A673 (cell line): ENCODE measurements around the gene TNC. TPM values are rescaled to one million over a fixed set of nuclear protein-coding genes. Genes with fewer than 3 reads are reported as not detected.
"Not testable (repeated sequence)": the region's sequence is repeated elsewhere in the genome, so short reads cannot be mapped to it uniquely, and the experiment has no call there.

ENCODE experiments used
- BruUV-seq: library from RNA; stranded (reverse); fragments of 400-500 nt; replicated peaks from 2 replicates; lab custom pipeline; 2021; lab: Mats Ljungman, UMichigan
- CTCF ChIA-PET: fragments of 300-600 bp; sonication (Branson Sonifier 250); formaldehyde crosslinking; loops from one replicate; lab custom pipeline; 2022; ENCODE audit warnings: antibody characterized with exemption; lab: Charles Lee
- POLR2A ChIA-PET: fragments of 300-600 bp; sonication (Branson Sonifier 250); formaldehyde crosslinking; loops from one replicate; lab custom pipeline; 2022; ENCODE audit warnings: antibody characterized with exemption; ENCODE audit not compliant: low non-redundant PET; lab: Charles Lee
- DNase-seq: peaks from one replicate; pipeline ENCODE4 v3.0.0-alpha.2; 2015; ENCODE audit warnings: low spot score
- H3K27ac ChIP-seq: fragments of 200-600 bp; sonication (generic); 2 replicates; pipeline ENCODE4 v1.5.1; 2016; ENCODE audit warnings: mixed run types, low read depth, mild to moderate bottlenecking, mixed read lengths, antibody characterized with exemption, low read length; ENCODE audit not compliant: poor library complexity, severe bottlenecking
- H3K27me3 ChIP-seq: fragments of 200-600 bp; sonication (generic); replicated peaks from 2 replicates; pipeline ENCODE4 v1.6.1; 2017; ENCODE audit warnings: mixed run types, low read depth, mild to moderate bottlenecking, mixed read lengths, antibody characterized with exemption, low read length; ENCODE audit not compliant: insufficient read depth, poor library complexity
- H3K36me3 ChIP-seq: fragments of 200-600 bp; sonication (generic); 2 replicates; pipeline ENCODE4 v1.6.1; 2016; ENCODE audit warnings: mixed run types, mild to moderate bottlenecking, mixed read lengths, antibody characterized with exemption, low read length; ENCODE audit not compliant: insufficient read depth, poor library complexity, severe bottlenecking
- H3K4me1 ChIP-seq: fragments of 200-600 bp; sonication (generic); 2 replicates; pipeline ENCODE4 v1.6.1; 2017; ENCODE audit warnings: mixed run types, mild to moderate bottlenecking, mixed read lengths, antibody characterized with exemption, low read length; ENCODE audit not compliant: insufficient read depth, poor library complexity, severe bottlenecking
- H3K4me3 ChIP-seq: fragments of 200-600 bp; sonication (generic); 2 replicates; pipeline ENCODE4 v1.5.1; 2016; ENCODE audit warnings: low read depth, mixed run types, mild to moderate bottlenecking, mixed read lengths, low read length; ENCODE audit not compliant: poor library complexity, severe bottlenecking
- H3K9me3 ChIP-seq: fragments of 200-600 bp; sonication (generic); 2 replicates; pipeline ENCODE4 v1.6.1; 2016; ENCODE audit warnings: mixed run types, low read depth, mild to moderate bottlenecking, mixed read lengths, antibody characterized with exemption, low read length; ENCODE audit not compliant: poor library complexity, severe bottlenecking
- CTCF ChIP-seq: fragments of 300-800, 200-600 bp; sonication (generic); conservative IDR thresholded peaks from 2 replicates; pipeline ENCODE4 v1.5.1; 2017; ENCODE audit warnings: low read depth, mild to moderate bottlenecking, antibody characterized with exemption, low read length, moderate library complexity, mixed read lengths
- EZH2 ChIP-seq: fragments of 200-600 bp; sonication (generic); IDR thresholded peaks from 2 replicates; pipeline ENCODE4 v1.6.1; 2017; ENCODE audit warnings: borderline replicate concordance, low read depth, mild to moderate bottlenecking, mixed read lengths, antibody characterized with exemption, low read length; ENCODE audit not compliant: poor library complexity, severe bottlenecking
- intact Hi-C: fragments of 100-400 bp; cut with micrococcal nuclease; formaldehyde crosslinking; loops from one replicate; pipeline ENCODE4 v1.10.0; 2022; ENCODE audit not compliant: unreplicated experiment
- total RNA-seq: library from RNA; stranded (reverse); gene quantifications from 2 replicates; pipeline ENCODE4 v1.2.3, GENCODE V29; 2021

Gene TNC
- total RNA-seq, 1 experiment from 2014 or later, result 202 TPM

GRCh38 chr9:115130176-115130575 lies 12.2 kb upstream of the TNC start:
- Histone ChIP-seq H3K4me1 (peaks cover 17% of the 10 kb centered on the region), H3K27me3 (no peaks in the 10 kb centered on the region), H3K36me3 (no peaks in the 10 kb centered on the region), H3K9me3 (peaks cover 7% of the 10 kb centered on the region), H3K4me3 (no peak overlapping the region), H3K27ac (no peak overlapping the region)
- ChIA-PET CTCF (no interaction called here), POLR2A (interaction anchor here (0.6 kb wide), 1 partner anchor 461 kb away, joined by 3 read pairs; no protein-coding TSS in a partner anchor)
- no TSS peak for BruUV-seq
- intact Hi-C loops, result no loop called here
- no peak for TF ChIP-seq CTCF
- no peak for TF ChIP-seq EZH2
- DNase-seq, result no peak

GRCh38 chr9:115128726-115129125 lies 10.8 kb upstream of the TNC start:
- DNase-seq, H3K27me3 ChIP-seq, intact Hi-C loops, H3K36me3 ChIP-seq, H3K27ac ChIP-seq, H3K4me3 ChIP-seq, H3K9me3 ChIP-seq, BruUV-seq: not testable (repeated sequence)
- H3K4me1 ChIP-seq, result peaks cover 17% of the 10 kb centered on the region
- CTCF ChIA-PET, result interaction anchor here (0.9 kb wide), 1 partner anchor 475 kb away, joined by 3 read pairs; no protein-coding TSS in a partner anchor
- POLR2A ChIA-PET, result interaction anchor here (0.6 kb wide), 1 partner anchor 39 kb away, joined by 22 read pairs; no protein-coding TSS in a partner anchor

- POLR2A ChIA-PET, result no interaction called here
Measured at GRCh38 chr9:115127191-115127817, 9.3 kb upstream of the TNC start.

More at GRCh38 chr9:115127191-115127817, 9.3 kb upstream of the TNC start:
- no peaks in the 10 kb centered on the region for H3K36me3 ChIP-seq
- H3K27ac ChIP-seq, result peak overlapping the region; percentile 28
- peak; percentile 62 for DNase-seq
- H3K9me3 ChIP-seq, result peaks cover 9% of the 10 kb centered on the region
- peaks cover 17% of the 10 kb centered on the region for H3K4me1 ChIP-seq
- H3K27me3 ChIP-seq, result no peaks in the 10 kb centered on the region
- BruUV-seq, result no TSS peak
- TF ChIP-seq EZH2 (no peak), CTCF (no peak)
- CTCF ChIA-PET, result no interaction called here
- intact Hi-C loops, result no loop called here
- no peak overlapping the region for H3K4me3 ChIP-seq
